Measurements from ENCODE around the gene TTL. TPM values are rescaled to one million over a fixed set of nuclear protein-coding genes. Genes with fewer than 3 reads are reported as not detected.
"Not testable (repeated sequence)": the region's sequence is repeated elsewhere in the genome, so short reads cannot be mapped to it uniquely, and the experiment has no call there.

Gene TTL
- total RNA-seq, 2 experiments from 2014 or later, result 29.2 to 29.6 TPM

- H3K27me3 Mint-ChIP-seq, result no peaks in the 10 kb centered on the region
- no peaks in the 10 kb centered on the region for H3K4me1 Mint-ChIP-seq (ENCODE audit: low read depth)
- intact Hi-C loops (cut with micrococcal nuclease), result no loop called here
- ChIA-PET CTCF (no interaction called here), POLR2A (no interaction called here)
- H3K9me3 Mint-ChIP-seq, result no peaks in the 10 kb centered on the region
- peaks cover 34% of the 10 kb centered on the region for H3K36me3 Mint-ChIP-seq (ENCODE audit: low read depth)
- no peak overlapping the region for H3K27ac Mint-ChIP-seq
- no peak overlapping the region for H3K4me3 Mint-ChIP-seq
- DNase-seq, result no peak
- TF ChIP-seq CTCF (IDR thresholded peaks at IDR 0.05), result no peak
- ATAC-seq, result no peak
Observed at GRCh38 chr2:112530728-112531127, 48.8 kb downstream of the TTL start.

DNA sequence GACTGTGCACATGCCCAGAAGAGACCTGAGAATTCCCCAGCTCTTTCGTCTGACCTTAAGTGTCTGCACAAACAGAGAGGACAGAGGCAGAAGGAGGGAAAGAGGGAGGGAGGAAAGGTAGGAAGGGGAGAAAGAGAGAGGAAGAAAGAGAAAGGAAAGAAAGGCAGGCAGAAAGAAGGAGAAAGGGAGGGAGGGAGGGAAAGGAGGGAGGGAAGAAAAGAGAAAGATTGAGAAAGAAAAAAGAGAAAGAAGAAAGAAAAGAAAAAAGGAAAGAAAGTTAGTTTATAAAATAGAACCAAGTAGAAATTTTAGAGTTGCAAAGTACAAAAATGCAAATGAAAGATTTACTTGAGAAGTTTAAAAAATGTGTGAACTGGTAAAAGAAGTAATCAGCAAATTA, 52.9 kb downstream of the TTL start:
- no peaks in the 10 kb centered on the region for H3K27me3 Mint-ChIP-seq
- CTCF ChIA-PET, result no interaction called here
- intact Hi-C loops (cut with micrococcal nuclease), result no loop called here
- no peak overlapping the region for H3K4me3 Mint-ChIP-seq
- H3K27ac Mint-ChIP-seq, result no peak overlapping the region
- H3K36me3 Mint-ChIP-seq (ENCODE audit: low read depth), result peaks cover 8% of the 10 kb centered on the region
- no peaks in the 10 kb centered on the region for H3K4me1 Mint-ChIP-seq (ENCODE audit: low read depth)
- ATAC-seq (no peak), DNase-seq (no peak)
- TF ChIP-seq CTCF (IDR thresholded peaks at IDR 0.05), result no peak
- no peaks in the 10 kb centered on the region for H3K9me3 Mint-ChIP-seq
- POLR2A ChIA-PET, result no interaction called here

DNA sequence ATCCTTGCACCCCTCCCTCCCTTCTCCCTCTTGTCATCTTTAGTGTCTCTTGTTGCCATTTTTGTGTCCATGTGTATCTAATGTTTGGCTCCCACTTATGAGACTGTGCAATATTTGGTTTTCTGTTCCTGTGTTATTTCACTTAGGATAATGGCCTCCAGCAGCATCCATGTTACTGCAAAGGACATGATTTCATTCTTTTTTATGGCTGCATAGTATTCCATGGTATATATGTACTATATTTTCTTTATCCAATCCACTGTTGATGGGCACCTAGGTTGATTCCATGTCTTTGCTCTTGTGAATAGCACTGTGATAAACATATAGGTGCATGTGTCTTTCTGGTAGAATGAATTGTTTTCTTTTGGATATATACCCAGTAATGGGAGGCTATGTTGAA, 54.7 kb downstream of the TTL start:
- H3K27me3 Mint-ChIP-seq; H3K9me3 Mint-ChIP-seq; ATAC-seq; H3K4me1 Mint-ChIP-seq (ENCODE audit: low read depth); DNase-seq; intact Hi-C loops (cut with micrococcal nuclease); H3K36me3 Mint-ChIP-seq (ENCODE audit: low read depth); H3K4me3 Mint-ChIP-seq; POLR2A ChIA-PET; H3K27ac Mint-ChIP-seq; CTCF ChIA-PET: not testable (repeated sequence)

DNA sequence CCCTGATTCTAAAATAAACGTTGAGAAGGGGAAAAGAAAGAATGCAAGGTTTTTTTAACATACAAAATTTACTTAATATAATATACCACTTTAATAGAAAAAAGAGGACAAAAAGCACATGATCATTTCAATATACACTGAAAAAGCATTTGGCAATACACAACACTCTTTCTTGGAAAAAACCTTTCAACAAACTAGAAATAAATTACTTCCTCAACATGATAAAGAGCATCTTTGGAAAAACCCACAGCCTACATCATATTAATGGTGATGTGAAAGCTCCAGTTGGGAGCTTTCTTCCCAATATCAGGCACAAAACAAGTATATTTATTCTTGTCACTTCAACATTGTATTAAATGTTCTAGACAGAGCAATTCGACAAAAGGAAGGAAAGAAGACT, 57.4 kb downstream of the TTL start:
- no peak for TF ChIP-seq CTCF (IDR thresholded peaks at IDR 0.05)
- H3K9me3 Mint-ChIP-seq, result no peaks in the 10 kb centered on the region
- peaks cover 10% of the 10 kb centered on the region for H3K4me1 Mint-ChIP-seq (ENCODE audit: low read depth)
- H3K4me3 Mint-ChIP-seq, result no peak overlapping the region
- H3K27ac Mint-ChIP-seq, result no peak overlapping the region
- no peaks in the 10 kb centered on the region for H3K36me3 Mint-ChIP-seq (ENCODE audit: low read depth)
- intact Hi-C loops (cut with micrococcal nuclease), result no loop called here
- ATAC-seq, result no peak
- ChIA-PET CTCF (no interaction called here), POLR2A (no interaction called here)
- H3K27me3 Mint-ChIP-seq, result no peaks in the 10 kb centered on the region
- no peak for DNase-seq

GRCh38 chr2:112540906-112541305, 59.0 kb downstream of the TTL start:
- H3K4me3 Mint-ChIP-seq, result no peak overlapping the region
- TF ChIP-seq CTCF (IDR thresholded peaks at IDR 0.05), result no peak
- ATAC-seq, result no peak
- H3K9me3 Mint-ChIP-seq, result no peaks in the 10 kb centered on the region
- intact Hi-C loops (cut with micrococcal nuclease), result loop anchor here (10.0 kb wide), 1 partner anchor 56 kb away; the partner anchor contains the start of gene TTL
- H3K4me1 Mint-ChIP-seq (ENCODE audit: low read depth), result peaks cover 20% of the 10 kb centered on the region
- H3K27ac Mint-ChIP-seq, result no peak overlapping the region
- no peaks in the 10 kb centered on the region for H3K27me3 Mint-ChIP-seq
- H3K36me3 Mint-ChIP-seq (ENCODE audit: low read depth), result peaks cover 3% of the 10 kb centered on the region
- ChIA-PET POLR2A (no interaction called here), CTCF (interaction anchor here (1.1 kb wide), 1 partner anchor 185 kb away, joined by 4 read pairs; no protein-coding TSS in a partner anchor)
- no peak for DNase-seq

All from activated CD8-positive, alpha-beta T cell treated with anti-CD3 and anti-CD28 coated beads for 36 hours (primary cell).